GM20000 (cell line): Measurements from ENCODE around the gene CAPN11.

Experiments
- DNase-seq: peaks from one replicate; pipeline ENCODE4 v3.0.0; 2012; ENCODE audit warnings: low spot score
- CTCF ChIP-seq: IDR thresholded peaks from 2 replicates; pipeline ENCODE4 v1.5.1; 2012; ENCODE audit warnings: mild to moderate bottlenecking, control low read depth; ENCODE audit errors: extremely low read depth, missing control alignments

The CAPN11 gene

GRCh38 chr6:44116641-44117382, 41.8 kb upstream of the CAPN11 start:
- DNase-seq: no peak
- no peak for TF ChIP-seq CTCF

DNA sequence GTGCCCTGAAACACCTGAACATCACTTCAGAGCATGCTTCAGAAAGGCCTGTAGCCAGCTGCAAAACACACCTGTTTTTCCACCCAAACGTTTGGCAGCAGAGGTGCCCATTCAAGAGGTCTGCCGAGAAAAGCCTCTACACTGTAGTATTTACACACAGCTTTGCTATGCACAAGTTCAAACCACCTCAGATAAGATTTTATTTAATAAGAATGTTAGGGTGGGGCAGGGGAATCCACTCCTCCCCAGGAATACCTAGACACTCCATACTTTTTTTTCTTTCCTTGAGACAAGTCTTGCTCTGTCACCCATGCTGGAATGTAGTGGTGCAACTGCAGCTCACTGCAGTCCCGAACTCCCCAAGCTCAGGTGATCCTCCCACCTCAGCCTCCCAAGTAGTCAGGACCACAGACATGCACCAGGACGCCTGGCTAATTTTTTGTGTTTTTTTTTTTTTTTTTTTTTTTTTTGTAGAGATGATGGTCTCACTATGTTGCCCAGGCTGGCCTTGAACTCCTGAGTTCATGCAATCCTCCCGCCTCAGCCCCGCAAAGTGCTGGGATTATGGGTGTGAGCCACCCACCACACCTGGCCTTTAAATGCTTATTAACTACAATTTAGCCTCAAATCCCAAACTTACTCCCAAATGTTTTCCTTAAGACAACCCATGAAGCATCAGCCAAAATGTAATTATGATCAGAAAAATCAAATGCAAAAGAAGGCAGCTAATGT, 41.1 kb upstream of the CAPN11 start:
- no peak for TF ChIP-seq CTCF
- no peak for DNase-seq

- no peak for TF ChIP-seq CTCF
- DNase-seq: no peak
These were observed 38.8 kb upstream of the CAPN11 start for GRCh38 chr6:44119704-44120262.

DNA sequence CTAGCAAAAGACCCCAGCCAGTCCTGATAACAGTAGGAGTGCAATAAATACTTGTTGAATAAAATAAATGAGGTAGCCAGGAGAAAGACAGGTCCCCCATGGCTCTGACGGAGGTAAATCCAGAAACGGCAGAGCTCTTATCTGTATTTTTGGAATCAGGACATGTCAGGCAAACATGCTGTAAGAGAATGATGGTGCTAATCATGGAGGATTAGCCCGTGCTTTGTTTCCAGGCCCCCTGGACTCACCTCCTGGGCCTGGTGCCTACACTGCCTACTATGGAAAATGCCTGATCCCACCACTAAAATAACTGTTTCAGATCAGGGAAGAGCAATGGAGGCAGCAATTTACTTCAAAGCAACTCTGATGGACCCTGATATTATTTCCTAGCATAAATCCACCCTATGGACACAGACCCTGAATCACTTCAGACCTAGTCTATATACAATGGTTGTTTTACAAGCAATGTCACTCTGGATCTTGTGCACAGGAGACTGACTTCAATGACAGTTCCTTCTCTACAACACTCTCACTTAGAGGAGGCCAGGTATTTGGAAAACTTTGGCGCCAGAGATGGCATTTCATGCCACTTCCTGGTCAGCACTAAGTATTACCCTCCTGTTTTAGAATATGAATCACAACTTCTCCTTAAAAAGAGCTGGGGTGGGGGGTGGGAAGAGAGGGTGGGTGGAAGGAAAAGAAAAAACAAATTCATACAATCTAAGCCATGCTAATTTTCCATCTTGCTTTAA, 37.8 kb upstream of the CAPN11 start:
- TF ChIP-seq CTCF: no peak
- no peak for DNase-seq

GRCh38 chr6:44122801-44123200, 35.8 kb upstream of the CAPN11 start:
- DNase-seq: no peak
- TF ChIP-seq CTCF: no peak

- DNase-seq: no peak
- no peak for TF ChIP-seq CTCF
These were observed 35.1 kb upstream of the CAPN11 start for GRCh38 chr6:44123544-44123943.
